ENCODE measurements around the gene RBM38.

The RBM38 gene

DNA sequence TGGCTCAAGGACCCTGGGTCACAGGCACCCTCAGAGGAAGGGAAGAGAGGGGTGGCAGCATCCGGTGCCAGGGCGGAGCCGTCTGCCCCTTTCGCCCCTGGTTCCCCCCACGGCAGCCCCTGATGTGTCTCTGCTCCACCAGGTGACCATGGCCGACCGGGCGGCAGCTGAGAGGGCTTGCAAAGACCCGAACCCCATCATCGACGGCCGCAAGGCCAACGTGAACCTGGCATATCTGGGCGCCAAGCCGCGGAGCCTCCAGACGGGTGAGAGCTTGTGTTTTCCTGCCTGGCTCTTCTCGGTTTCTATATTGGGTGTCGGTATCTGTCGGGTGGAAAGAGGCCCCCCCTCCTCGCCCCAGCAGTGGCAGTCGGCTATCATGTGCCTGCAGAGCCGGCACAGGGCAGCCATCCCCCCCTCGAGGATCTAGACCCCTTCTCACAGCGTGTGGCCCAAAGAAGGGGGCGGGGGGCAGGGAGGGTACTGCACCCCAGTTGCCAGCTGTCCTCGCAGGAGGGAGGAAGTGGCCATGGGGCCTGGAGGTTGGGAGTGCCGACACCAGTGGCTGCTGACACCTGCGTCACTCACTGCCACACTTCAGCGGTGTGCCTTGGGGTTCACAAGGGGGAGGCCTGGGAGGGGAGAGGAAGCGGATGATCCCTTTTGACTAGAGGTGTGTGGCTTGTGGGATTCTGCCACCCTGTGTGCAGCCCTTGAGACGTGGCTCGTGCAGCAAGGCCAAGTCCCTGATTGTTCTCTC is 1.5 kb downstream of the RBM38 start:
- DNase-seq = peak; percentile 73

DNA sequence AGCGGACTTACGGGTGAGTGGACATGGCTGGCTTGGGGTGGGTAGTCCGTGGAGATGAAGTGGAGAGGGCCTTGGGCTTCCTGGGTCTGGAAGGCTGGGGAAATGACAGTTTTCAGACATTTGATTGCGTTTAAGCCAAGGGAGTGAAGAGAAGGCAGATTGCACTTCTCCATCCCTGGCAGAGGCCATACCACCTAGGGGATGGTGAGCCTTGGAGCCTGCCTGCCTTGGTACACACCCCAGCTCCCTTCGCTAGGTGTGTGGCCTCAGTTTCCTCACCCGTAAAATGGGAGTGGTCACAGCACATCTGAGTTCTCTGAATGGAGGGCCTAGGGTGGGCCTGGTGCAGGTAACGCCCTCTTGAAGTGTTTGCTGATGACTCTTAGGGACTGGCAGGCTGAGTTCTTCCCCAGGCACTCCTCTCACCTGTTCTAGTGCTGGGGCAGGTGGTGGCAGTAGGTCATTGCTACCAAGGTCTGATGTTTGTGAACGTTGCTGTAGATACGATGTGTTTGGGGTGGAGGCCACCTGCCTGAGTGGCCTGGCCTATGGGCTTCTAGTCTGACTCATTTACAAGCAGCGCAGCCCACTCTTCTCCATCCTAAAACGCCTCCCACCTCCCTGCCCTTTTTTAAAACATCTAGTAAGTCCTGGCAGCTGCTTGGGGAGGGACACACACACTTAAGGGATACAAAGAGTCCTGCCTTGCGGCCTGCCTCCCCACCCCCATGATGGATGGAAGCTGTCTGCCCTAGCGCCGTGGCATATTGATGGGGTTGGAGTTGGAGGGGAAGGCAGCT is 2.3 kb downstream of the RBM38 start:
- no peak for DNase-seq

DNA sequence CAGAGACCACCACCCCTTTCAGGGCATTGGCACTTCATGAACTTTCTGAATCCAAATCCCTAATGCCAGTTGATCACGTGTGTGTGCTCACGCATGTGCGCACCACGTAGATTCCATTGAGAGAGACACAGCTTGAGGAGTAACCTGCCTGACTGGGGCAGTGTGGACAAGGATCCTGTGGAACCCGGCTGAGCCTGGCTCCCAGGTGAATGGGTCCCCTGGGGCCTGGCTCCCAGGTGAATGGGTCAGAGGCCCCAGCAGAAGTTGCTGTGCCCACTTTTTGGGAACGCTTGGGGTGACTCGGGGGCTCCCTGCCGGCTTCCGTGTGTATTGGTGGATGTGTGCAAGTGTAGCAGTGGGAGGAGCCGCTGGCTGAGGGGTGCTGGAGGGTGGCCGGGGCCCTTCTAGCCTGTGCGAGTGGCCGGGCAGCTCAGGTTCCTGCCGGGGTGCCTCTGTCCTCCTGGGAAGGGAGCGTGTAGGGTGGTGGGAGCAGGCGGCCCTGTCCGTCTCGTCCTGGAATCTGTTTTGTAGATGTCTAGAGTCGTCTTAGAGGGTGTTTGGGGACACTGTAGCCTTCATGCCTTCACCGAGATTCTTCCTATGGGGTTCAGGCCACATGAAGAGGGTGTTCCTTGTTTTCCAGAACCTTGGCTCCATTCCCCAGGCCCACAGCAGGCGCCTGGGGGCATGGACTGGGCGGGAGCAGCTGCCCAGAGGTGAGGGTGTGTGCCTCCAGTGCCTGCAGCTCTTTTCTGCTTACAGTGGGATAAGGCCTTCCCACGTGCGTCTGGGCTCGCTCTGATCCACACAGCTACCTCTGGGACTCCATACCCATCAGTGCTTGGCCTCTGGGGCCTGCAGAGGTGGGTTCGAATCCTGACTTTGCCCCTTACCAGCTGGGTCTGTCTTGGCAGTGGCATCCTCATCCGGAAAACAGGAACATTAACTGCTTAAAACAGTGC is 3.2 kb downstream of the RBM38 start:
- DNase-seq = no peak

DNA sequence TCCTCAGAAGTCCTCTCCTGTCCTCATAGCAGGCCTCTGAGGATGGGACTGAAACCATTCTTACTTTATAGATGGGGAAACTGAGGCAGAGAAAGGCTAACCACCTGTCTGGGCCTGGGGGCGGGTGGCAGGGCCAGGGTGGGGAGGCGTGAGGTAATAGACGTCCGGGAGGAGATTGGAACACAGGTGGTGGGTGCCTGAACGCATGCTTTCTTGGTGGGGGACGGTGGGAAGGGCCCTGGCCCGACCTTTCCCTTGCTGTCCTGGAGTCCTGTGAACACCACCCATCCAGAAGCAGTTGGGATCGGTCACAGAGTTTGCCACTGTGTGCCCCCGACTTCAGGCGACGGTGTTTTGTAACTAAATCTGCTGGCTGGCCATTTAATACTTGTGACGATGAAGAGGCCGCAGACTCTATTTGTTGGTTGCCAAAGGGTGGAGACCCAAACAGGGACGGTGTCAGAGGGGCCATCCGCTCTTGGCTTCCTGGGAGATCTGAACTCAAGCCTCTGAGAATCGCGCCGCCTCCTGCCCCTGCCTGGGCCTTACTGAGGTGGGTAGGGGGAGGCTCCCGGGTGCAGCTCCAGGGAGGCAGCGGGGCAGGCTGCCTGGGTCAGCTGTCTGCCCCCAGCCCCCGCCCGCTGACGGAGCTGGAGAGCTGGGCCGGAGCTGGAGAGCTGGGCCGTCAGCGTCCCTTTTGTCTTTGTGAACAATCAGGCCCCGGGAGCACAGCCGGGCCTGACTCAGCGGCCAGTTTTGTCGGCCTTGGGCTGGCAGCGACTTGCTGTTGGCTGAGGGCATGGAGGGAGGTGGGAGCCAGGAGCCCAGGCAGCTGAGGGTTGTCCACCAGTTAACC is 4.1 kb downstream of the RBM38 start:
- peak; percentile 9 for DNase-seq

DNA sequence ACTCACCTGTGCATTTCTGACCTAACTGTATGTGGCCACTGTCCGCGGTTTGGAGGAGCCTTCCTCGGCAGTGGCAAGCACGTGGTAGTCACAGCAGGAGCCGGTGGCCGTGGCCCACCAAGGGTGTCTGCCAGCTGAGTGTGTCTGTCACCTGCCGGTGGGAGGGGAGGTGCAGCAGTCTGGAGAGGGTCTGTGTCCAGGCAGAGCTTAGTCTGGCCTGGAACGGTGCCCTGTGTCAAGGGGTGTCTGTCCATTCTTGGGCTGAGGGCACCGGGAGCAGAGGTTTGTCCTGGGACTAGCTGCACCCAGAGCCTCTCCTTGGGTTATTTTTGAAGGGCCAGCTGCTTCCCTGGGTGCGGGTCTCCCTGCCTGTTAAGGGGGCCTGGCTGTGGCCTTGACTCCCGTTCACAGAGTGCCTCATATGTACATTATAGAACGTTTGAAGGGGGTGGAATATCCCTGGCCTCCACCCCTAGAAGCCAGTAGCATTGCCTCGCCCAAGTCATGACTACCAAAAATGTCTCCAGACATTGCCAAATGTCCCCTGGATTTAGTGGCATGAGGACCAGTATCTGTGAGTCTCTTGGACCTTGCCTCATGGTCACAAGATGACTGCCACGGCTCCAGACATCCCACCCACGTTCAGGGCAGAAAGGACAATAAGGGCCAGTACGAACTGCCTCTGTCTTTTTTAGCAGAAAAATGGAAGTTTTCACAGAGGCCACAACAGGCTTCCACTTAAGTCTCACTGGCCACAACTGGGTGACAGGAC is 5.2 kb downstream of the RBM38 start:
- DNase-seq = peak; percentile 10

DNA sequence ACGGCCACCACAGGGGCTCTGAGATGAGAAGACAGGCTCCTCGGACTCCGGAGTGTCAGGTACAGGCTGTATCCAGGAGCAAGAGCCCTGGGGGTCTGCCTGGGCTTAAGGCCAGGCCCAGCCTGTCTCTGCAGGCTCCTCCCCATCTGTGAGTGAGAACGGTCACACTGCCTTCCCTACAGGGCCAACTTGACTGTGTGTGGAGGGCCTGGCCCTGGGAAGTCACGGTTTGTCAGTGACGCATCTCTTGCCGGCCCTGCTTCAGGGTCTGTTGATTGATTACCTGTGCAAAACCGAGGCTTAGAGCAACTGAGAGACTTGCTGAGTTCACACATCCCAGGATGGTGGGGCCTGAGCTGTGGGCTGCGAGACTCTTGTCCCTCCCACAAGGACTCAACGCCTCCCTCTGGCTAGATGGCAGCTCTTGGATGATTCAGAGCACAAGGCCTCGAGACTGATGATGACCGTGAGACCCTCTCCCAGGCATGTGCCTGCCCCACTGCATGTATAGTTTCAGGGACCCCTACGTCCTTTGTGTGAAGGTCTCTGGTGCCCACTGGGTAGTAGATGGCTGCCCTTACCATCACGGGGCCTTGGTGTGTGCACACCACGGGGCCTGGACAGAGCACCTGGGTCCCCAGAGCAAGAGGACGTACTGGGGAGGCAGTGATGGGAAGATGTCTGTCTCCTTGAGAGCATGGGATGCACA is 5.9 kb downstream of the RBM38 start:
- no peak for DNase-seq

DNA sequence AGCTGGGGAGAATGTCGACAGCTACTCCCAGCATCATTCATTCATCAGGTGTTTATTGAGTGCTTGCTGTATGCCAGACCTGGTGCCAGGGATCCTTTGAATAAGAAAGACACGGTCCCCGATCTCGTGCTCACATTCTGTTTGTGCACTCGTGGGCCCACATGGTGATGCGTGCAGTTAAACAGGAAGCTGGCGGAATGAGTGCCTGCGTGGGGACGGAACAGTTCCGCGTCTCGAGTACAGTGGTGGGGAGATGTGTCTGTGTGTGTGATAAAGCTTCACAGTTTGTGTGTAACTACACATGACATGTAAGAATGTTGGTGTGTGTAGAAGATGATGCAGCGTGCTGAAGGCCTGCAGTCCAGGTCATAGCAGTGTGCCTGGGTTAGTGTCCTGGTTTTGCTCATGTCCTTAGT is 6.5 kb downstream of the RBM38 start:
- DNase-seq = peak; percentile 59

DNA sequence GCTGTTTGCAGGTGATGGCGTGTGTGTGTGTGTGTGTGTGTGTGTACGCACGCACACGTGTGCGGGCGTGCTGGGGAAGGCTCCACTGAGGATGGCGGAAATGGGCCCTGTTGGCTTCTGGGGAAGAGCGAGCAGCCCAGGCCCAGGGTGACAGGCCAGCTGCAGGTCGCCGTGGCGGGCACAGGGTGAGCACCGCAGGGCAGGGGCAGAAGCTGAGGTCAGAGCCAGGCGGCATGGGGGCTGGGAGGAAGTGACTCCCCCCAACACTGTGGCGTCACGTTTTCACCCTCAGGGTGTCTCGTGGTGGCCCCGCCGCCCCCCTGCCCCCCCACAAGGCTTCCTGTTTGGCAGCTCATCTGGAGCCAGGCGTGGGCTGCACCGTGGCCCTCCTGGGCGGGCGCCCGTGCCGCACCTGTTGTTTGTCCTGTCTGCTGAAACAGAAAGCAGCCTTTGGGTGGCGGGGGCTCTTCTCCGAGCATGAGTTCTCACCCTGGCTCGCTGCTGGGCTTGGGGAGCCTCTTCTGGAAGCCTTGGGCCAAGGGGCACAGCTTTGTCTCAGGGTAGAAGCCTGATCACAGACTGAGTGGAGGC is 7.1 kb downstream of the RBM38 start:
- peak; percentile 89 for DNase-seq

DNA sequence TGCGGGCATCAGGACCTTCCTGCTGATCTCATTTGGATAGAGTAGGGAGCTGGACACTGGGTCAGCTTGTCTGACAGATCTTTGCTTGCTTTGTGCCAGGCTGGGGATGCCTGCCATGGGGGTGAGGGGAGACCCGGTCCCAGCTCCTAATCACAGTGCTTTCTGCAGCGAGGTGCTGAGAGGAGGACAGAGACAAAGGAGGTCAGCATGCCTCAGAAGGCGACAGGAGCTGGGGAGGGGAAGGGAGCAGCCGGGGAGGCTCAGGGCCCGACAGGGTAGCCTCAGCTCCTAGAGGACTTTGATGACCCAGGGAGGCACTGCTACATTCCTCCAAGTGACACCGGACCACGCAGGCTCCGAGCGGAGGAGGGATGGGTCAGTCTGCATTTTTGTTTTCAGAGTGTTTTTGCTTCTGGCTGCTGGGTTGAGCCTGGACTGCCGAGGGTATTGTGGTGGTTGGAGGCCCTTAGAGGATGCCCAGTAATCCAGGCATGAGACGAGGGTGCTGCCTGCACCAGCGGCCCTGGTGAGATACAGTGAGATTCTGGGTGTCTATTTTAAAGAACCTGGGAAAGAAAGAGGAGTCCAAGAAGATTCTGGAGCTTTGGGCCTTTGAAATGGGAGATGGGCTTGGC is 7.8 kb downstream of the RBM38 start:
- DNase-seq = no peak

DNA sequence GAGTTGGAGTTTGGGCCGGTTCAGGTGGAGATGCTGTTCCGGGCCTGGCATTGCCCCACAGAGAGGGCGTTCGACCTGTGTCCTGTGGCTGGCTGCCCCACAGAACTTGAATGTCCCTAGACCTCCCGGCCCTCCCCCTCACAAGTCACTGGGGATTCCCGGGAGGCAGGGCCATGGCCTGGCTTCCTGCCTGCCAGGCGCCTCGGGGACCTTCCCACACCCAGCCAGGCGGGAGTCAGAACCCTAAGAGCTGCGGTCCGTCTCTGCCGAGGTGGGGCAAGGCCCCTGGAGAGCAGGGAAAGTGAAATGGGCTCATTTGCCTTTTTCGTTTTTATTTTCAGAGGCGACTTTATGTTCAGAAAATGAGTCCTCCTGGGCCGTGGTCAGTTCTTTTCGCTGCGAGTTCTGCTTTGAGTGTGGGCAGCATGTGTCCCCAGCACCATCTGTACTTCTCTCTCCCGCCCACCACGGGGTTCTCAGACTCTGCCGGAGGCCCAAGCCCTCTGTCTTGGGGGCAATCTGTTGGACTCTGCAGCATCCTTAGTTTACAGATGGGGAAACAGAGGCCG is 8.5 kb downstream of the RBM38 start:
- DNase-seq = peak; percentile 44

DNA sequence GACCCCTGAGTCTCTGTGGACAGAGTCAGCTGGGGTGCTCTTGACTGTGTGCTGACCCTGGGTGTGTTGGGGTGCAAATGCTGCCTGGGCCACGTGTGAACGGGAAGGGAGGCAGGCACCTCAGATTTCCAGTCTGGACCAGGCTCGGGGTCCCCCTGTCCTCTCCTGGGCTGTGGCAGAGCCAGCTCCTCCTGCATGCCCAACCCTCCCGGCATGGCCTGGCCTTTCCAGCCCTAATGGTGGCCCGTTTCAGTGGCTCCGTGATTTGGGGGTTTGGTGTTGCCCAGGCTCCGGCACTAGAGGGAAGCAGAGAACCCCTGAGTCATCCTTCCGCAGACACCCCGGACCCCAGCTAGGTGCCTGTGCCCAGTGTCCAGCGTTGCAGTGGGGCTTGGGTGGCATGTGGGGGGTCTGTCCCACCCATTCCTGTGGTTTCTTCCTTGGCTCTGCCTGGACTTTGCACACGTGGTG is 9.1 kb downstream of the RBM38 start:
- DNase-seq = peak; percentile 16

DNA sequence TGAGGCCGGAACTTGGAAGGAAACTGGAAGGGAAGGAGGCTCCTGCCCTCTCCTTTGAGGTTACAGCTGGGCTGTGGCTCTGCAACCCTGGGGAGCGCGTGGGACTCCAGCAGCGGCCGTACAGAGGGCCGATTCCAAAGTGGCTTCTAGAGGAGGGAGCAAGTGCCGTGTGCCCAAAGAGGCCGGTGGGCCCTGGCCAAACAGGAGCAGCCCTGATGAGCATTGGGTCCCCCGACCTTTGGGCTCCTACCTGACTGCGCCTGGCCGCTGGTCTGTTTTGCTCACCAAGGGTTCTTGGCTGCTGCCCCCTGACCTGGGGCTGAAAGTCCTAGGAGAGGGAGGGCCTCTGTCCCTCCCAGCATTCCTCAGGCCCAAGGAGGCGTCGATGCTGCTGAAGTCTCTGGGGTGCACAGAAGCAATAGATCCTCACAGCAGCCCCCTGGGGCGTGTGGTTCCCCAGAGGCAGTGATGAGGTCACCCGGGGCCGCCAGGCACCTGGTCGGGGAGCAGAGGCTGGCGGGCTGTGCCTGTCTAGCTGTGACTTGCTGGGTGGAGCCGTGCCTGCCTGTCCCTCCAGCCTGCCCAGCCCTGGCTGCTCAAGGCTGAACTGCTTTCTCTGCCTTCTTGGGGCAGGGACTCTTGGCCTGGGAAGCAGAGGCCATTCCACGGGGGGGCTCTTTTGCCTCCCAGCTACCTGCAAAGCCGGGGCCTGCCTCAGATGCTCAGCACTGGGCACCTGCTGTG is 9.8 kb downstream of the RBM38 start:
- DNase-seq = peak; percentile 28

DNA sequence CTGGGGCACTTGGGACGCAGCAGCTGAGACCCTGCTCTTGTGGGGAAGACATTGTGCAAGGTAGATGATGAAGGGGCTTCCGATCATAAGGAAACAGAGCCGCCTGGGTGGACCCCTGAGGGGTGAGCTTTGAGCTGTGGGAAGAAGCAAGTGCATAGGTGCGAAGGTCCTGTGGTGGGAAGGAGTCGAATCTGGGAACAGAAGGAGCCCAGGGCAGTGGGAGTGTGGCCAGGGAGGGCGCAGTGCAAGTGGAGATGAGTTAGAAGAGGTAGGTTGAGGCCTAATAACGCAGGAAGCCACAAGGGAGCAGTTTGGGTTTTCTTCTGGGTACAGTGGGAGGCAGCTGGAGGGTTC is 10.3 kb downstream of the RBM38 start:
- no peak for DNase-seq

DNA sequence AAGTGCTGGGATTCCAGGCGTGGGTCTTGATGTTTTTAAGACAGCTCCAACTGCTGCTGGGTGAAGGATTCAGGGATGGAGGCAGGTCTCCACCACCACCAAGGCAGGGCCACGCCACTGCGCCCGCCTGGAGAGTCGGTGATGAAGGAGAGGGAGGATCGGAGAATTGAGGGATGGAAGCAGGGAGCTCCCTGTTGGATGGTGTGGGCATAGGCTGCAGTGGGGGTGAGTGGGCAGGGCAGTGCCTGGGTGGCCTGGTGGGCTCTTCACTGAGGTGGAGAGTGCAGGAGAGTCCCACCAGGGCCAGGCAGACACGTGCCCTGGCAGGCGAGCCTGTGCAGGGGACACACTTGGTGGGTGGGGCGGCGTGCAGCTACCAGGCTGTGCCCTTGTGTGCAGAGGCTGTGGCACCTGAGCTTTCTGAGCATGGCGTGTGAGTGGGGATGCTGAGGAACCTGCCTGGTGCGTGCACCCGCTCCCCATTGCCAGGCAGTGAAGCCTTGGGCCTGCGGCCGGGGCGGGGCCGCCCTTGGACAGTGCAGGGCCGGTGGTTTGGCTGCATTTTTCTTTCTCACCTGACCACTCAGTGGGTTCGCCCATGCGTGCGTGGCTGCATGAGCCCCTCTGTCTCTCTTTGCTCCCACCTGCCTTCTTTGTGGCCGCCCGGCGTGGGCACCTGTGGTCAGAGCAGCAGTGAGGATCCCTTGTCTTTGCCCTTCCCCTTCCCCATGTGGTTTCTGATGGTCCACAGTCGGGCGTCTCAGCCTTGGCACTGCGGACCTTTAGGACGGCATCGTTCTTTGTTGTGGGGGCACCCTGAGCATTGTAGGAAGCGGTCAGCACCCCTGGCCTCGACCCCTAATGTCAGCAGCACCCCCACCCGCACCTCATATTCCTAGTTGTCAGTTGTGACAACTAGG is 11.3 kb downstream of the RBM38 start:
- DNase-seq = no peak

DNA sequence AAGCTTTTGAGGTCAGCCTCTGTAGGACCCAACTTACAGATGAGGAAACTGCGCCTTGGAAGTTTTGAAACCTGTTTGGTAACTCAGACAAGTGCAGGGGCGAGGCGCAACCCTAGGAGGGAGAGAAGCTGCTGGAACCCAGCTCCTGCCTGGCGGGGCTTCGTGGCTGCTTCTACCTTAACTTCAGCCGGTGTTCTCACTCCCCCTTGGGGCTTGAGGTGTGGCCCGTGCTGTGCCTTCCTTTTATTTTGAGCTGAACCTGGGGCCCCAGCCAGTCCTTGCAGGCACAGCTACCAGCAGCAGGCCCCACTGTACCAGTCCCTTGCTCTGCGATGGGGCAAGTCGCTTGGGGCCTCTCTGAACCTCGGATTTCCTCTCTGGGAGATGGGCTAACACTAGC is 12.0 kb downstream of the RBM38 start:
- DNase-seq = no peak

DNA sequence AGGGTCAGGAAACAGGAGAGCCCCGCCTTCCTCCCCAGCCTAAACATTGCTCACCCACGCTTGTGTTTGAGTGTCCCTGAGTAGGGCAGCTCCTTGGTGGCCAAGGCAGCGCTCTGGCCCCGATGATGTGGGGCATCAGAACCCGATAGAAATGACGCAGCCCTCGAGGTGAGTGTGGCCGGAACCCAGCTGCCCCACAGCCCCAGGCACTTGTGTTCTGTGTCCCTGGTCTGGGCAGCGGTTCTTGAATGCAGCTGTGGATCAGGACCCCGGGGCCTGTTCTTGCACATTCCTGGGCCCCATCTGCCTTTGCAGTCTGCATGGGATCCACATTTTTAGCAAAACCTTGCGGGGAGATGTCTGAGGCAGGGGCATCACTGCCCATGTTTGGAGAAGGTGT is 12.8 kb downstream of the RBM38 start:
- DNase-seq = no peak

DNA sequence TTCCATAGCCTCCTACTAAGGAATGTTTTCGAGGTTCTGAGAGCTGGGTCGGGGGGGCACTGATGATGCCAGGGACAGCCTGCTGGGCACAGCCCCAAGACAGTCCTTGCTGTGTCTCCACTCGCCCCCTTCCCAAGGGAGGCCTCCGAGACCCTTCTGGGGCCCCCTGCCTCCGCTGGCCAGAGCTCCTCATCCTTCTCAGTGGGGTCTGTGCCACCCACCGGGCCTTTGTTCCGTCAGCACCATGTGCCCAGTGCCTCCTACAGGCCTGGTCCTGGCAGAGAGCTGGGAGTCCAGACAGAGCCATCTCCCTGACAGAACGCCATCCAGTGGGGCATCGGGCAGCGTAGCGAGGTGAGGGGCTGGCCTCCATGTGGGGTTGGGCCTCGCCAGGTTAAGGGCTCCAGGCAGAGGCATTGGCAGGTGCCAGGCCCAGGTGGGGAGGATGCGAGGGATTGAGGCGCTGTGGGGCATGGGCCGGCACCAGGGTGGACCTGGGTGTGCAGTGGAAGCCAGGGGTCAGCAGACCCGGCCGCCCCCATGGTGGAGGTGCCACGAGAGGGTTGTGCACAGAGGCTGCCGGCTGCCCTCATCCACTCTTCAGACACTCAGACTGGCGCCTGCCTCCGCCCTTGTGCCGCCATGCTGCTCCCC is 13.3 kb downstream of the RBM38 start:
- no peak for DNase-seq

All from activated naive CD4-positive, alpha-beta T cell treated with anti-CD3 and anti-CD28 coated beads, Interleukin-2, amount 50 U/mL, for 16 hours (primary cell).